Caki2 (cell line): ENCODE measurements around the gene GTF3C2. TPM values are rescaled to one million over a fixed set of nuclear protein-coding genes. Genes with fewer than 3 reads are reported as not detected.
"Not testable (repeated sequence)": the region's sequence is repeated elsewhere in the genome, so short reads cannot be mapped to it uniquely, and the experiment has no call there.

Experiments used
- DNase-seq: peaks from one replicate; pipeline ENCODE4 v3.0.0-alpha.2; 2015; ENCODE audit warnings: low read depth
- in situ Hi-C: cut with HindIII; loops from 2 replicates; pipeline ENCODE4 v1.10.0; 2016; ENCODE audit warnings: low sequenced_read_pairs, low pct_unique_long_range_greater_than_20kb, mixed read lengths
- total RNA-seq: library from RNA; depleted of rRNA; stranded (reverse); fragments of >200 nt; shearing (Covaris generic); gene quantifications from 2 replicates; pipeline ENCODE4 v1.2.3, GENCODE V29; 2014; ENCODE audit warnings: low replicate concordance

GTF3C2 gene
- total RNA-seq, 1 experiment from 2014 or later = 68.2 TPM

DNA sequence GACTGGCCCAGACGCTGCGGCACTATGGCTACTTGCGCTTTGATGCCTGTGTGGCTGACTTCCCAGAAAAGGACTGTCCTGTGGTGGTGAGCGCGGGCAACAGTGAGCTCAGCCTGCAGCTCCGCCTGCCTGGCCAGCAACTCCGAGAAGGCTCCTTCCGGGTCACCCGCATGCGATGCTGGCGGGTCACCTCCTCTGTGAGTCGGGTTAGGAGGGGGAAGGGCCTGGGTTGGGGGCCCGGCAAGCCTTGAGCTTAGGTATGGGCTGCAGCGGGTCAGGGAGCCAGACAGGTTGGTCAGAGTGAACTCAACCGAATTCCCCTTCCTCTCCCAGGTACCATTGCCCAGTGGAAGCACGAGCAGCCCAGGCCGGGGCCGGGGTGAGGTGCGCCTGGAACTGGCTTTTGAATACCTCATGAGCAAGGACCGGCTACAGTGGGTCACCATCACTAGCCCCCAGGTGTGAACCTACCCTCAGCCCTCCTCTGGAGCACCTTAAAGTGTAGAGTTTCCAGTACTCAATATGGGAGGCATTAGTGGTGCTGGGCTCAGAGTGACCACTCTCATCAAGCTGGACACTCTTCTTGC is 19.0 kb upstream of the GTF3C2 start:
- no peak for DNase-seq
- in situ Hi-C loops = no loop called here

DNA sequence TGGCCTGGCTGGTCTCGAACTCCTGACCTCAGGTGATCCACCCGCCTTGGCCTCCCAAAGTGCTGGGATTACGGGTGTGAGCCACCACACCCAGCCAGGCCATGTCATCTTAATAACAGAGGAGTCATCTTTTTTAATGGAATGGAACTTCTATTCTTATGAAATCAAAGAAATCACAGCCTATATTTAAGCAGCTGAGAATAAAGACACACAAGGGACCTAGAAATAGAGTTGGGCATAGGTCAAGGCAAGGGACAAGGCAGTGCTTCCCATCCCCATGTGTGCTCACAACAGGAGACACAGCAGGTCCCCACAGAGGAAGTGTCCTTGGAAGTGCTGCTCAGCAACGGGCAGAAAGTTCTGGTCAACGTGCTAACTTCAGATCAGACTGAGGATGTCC is 17.0 kb upstream of the GTF3C2 start:
- no peak for DNase-seq
- in situ Hi-C loops = no loop called here

DNA sequence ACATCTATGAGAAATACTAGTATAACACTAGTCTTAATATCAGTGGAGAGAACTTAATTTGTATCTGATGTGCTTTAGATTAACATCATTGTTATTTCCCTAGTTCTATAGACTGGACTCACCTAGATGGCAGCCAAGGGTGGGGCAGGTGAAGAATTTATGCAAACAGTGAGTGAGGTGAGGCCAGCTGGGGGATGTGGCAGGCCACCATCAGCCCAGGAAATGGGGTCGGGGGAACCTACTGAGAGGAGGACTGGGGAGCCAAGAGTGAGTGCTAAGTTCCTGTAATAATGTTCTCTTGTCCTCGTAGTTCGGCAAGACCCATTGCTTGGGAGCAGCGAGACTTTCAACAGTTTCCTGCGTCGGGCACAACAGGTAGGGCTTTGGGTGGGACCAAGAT is 16.4 kb upstream of the GTF3C2 start:
- in situ Hi-C loops = no loop called here
- no peak for DNase-seq

DNA sequence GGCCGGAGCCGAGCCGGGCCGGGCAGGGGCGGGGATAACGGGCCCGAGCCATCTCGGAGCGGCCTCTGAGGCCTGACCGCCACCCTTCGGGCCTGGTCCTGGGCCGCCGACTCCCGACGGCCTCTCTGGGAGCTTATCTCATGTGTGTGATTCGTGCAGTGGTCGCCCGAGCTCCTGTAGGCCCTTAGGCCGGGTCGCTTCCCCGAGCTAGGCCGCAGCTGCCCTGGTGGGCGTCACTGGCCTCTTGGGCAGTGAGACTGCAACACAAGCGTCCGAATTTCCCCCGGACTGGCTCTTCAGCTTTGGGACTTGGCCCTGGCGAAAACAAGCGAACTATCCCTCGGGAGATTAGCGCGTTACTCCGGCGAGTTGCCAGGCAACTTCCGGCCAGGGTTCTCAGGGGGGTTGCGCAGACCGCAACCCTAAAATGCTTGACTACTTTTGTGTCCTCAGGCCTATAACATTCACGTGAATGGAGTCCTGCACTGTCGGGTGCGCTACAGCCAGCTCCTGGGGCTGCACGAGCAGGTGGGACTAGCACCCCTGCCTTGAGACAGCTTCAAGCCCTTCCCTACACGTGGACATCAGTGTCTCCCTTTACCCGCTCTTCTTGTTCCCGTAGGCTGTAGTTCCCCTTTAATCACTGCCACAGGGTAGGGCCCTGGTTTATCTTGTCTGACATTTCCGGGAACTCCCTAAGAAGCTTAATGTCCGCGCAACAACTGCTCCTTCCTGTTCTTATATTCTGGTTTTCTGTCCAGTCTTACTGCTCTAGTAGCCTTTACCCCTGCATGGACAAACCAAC is 14.5 kb upstream of the GTF3C2 start:
- in situ Hi-C loops = no loop called here
- peak; percentile 40 for DNase-seq

DNA sequence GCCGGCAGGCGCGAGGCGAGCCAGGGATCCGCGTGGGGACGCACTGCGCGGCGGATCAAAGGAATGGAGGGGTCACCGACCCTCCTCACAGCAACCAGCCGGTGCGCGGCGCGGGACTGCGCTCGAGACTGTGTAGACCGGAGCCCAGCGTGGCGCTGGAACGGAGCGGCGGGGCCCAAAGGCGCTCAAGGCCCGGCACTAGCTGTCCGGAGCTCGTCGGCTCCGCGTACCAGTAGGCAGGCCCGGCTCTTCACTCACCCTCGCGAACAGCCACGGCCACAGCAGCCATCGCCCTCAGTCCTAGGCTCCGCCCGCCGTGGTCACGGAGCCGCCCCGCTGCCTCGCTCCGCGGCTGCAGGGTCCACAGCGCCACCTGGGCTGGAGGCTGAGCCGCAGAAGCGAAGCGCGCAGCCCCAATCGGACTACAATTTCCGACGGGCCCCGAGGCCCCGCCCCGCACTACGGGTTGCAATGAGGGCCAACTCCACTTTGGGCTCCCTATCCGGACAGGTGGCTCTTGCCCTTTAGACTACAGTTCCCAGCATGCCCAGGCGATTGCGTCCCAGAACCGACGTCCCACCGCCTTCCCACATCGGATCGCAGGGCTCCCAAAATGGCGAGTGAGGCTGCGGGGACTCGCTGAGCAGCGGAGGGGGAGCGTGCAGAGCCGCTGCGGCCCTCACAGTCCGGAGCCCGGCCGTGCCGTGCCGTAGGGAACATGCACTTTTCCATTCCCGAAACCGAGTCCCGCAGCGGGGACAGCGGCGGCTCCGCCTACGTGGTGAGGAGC is 13.7 kb upstream of the GTF3C2 start, which contains the start of the genes EIF2B4 and SNX17:
EIF2B4 (minus strand) TSS at position 313 of the 790 bp plus-strand sequence; CDS start at position 289, 24 bp downstream.
SNX17 (plus strand) TSS at position 591 of the 790 bp plus-strand sequence; CDS start at position 719, 128 bp downstream.
- peak; percentile 98 for DNase-seq
- in situ Hi-C loops = no loop called here

DNA sequence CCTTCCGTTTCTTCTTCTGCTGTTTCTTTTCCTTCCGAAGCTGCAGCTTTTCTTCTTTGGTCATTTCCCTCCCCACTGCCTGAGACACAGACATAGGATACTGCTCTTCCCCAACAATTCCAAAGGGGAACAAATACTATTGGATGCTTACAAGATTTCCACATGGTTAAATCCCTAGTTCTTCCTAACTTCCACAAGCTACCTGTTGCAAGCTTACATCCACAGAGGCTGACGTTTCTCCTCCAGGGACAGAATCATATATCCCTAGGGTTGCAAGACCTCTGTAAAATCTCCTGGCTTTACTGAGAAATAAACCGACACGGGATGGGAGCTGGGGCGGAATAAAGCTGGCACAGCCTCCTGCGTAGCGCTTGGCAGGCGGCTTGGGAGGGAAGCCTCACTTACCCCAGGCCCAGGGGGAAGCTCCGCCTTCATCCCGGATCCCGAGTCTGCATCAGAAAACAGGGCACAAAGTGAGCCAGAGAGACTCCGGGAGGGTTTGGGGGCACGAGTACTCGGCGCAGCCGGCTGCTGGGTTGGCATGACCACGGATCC is 13.0 kb upstream of the GTF3C2 start:
- DNase-seq = no peak
- in situ Hi-C loops = no loop called here

DNA sequence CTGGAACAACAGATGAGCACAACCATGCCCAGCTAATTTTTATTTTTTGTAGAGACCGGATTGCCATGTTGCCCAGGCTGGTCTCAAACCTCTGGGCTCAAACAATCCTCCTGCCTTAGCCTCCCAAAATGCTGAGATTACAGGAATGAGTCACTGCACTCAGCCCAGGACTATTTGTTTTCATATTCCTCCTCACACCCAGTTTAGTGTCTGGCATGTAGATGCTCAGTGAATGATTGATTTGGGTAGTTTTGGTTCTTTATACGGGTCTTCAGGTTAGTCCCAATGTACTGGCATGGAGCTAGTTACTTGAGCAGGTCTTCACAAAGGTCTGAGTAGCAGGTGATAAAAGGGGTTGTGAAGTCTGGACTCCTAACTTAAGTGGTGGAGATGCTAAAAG is 7.4 kb upstream of the GTF3C2 start:
- in situ Hi-C loops = no loop called here
- no peak for DNase-seq

DNA sequence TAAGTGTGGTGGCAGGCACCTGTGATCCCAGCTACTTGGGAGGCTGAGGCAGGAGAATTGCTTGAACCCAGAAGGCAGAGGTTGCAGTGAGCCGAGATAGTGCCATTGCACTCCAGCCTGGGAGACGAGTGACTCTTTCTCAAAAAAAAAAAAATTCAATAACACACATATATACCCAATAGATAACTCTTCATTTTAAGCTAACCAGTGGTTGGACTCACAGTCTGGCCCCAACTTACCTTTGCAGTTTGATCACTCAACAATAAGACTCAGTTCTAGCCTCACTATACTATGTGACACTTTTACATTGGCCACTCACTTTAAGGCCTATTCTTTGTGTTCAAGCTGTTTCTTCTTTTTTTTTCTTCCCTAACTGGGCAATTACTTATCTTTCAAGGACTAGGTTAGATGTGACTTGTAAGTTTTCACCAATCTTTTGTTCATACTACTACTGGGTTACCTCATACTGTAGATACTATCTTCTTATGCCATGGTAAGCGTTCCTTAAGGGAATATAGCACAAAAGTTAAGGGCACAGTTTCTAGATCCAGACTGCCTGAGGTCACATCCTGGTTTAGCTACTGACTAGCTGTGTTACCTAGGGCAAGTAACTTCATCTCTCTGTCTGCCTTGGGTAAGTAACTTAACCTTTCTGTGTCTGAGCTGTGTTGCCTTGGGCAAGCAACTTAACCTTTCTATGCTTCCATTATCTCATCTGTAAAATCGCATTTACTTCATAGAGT is 6.3 kb upstream of the GTF3C2 start:
- in situ Hi-C loops = no loop called here
- DNase-seq = no peak

DNA sequence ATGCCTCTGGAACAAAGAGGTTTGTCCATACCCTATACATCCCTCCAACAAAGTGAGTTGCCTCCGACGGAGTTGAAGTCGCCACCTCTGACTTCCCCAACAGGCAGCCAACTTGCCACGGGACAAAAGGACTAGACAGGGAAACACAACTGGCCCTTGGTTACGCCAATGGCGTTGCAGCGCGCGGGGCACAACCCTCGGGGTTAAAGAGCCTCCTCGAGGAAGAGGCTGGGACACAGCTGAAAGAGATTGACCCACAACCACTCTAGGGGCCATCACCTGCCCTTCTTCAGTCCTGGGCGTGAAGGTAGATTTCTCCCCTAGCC is 545 bp downstream of the GTF3C2 start:
- DNase-seq = no peak

DNA sequence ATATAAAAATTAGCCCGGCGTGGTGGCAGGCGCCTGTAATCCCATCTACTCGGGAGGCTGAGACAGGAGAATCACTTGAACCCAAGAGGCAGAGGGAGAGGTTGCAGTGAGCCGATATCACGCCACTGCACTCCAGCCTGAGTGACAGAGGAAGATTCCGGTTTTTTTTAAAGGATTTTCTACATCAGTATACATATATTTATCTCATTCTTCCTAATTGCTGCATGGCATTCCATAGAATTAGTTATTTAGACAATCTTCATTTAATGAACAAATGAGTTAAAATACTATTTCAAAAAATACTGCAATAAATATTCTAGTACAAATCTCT is 2.0 kb downstream of the GTF3C2 start:
- in situ Hi-C loops = no loop called here
- no peak for DNase-seq

More for the DNA sequence above, 545 bp downstream of the GTF3C2 start:
- in situ Hi-C loops = no loop called here

DNA sequence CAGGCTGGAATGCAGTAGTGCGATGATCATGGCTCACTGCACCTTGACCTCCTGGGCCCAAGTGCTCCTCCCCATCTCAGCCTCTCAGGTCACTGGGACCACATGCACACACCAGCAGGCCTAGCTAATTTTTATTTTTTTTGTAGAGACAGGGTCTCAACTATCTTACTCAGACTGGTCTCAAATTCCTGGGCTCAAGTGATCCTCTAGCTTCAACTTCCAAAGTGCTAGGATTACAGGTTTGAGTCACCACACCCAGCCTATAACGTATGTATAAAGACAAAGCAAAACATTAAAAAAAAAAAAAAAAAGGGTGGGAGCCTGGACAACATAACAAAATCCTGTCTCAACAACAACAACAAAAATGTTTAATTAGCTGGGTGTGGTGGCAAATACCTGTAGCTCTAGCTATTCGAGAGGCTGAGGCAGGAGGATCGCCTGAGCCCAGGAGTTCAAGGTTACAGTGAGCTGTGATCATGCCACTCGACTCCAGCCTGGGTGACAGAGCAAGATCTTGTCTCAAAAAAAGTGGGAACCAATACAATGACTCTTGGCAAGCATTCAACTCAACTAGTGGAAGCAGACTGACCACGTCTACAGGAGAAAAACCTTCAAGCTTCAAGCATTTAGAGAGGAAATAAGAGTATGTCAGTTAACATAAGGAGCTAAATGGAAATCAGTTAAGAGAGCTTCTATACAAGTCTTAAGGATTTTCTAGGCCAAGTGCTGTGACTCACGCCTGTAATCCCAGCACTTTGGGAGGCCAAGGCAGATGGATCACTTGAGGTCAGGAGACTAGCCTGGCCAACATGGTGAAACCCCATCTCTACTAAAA is 2.6 kb downstream of the GTF3C2 start:
- in situ Hi-C loops = no loop called here
- peak; percentile 91 for DNase-seq

DNA sequence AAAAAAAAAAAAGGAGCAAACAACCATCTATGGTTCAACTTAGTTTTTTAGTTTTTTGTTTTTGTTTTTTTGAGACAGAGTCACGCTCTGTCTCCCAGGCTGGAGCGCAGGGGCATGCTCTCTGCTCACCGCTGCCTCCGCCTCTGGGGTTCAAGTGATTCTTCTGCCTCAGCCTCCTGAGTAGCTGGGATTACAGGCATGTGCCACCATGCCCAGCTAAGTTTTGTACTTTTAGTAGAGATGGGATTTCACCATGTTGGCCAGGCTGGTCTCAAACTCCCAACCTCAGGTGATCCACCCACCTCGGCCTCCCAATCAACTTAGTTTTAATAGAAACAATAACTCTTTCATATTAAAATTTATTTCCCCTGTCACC is 3.2 kb downstream of the GTF3C2 start:
- DNase-seq, in situ Hi-C loops: not testable (repeated sequence)

DNA sequence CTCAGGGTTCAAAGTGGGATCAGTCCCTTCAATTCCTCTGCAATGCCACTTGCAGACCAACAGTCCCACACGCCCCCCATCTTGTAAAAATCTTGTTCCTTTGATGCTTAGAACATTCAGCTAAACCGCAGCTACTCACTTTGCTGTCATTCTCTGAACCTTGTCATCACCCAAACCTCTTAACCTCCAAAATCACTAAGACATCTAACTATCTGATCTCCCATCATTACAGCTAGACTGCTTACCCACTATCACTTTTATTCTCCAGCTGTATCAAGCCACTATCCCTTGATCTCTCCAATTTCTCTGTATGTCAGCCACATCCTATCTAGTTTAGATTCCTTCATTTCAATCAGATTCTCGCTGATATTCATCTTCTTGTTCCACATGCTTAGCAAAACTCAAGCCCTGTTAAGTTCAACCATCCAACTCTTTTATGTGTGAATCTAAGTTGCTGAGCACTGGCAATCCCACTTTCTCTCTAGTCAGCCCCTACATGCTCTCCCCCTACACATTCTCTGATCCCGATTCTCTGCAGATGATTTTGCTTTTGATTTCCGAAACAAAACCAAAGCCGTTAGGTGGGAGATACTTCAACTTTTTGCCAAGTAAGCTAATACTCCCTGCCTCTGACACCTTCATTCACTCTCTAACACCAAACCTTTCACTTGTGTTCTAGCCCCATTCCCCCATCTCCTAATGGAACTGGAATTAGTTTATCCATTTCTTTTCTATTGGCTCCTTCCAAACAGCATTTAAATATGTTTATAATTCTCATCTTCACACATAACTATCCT is 4.6 kb downstream of the GTF3C2 start:
- no peak for DNase-seq
- in situ Hi-C loops = no loop called here

DNA sequence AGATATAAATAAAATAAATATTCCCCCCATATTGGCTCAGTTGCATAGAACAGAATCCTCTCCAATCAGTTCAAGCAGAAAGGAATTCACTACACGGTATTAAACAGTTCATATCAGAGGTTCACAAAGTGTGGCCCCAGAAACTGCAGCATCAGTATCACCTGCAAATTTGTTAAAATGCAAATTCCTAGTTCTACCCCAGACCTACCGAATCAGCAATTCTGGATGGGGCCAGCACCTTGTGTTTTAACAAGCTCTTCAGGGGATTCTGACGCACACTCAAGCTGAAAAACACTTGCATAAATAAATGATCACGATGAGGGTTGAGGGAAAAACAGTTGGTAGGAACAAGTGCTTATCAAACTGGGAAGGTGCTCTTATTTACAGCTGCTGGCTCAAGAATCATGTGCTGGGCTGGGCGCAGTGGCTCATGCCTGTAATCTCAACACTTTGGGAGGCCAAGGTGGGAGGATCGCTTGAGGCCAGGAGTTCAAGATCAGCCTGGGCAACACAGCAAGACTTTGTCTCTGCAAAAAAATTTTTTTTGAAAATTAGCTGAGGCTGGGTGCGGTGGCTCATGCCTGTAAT is 6.4 kb downstream of the GTF3C2 start:
- DNase-seq = no peak
- in situ Hi-C loops = no loop called here

DNA sequence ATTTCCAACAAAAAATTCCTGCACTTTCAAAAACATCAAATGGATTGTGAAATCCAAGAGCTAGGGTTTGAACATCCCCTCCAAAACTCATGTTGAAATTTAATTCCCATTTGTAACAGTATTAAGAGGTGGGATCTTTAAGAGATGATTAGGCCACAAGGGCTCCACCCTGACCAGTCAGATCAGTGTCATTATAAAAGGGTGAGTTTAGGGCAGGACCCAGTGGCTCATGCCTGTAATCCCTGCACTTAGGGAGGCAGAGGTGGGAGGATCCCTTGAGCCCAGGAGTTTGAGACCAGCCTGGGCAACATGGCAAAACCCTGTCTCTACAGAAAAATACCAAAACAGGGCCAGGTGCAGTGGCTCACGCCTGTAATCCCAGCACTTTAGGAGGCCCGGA is 8.9 kb downstream of the GTF3C2 start:
- DNase-seq = no peak
- in situ Hi-C loops = no loop called here

DNA sequence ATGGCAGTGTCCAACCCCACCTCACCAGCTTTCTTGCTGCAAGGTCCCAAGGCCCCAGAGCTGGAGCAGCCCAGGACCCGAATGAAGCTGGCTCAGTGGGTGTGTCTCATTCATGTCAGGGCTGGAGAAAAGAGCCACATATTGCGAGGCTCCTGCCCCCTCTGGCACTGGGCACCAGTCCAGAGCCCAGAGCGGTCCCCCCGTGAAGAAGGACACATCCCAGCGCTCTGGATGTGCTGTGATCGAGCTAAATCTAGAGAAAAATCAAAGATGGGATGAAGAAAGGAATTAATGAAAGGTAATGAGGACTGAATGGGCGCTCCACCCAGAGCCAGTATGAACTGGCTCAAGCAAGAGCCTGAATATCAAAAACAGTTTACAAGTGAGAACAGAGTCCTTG is 20.4 kb downstream of the GTF3C2 start:
- DNase-seq = no peak
- in situ Hi-C loops = no loop called here

DNA sequence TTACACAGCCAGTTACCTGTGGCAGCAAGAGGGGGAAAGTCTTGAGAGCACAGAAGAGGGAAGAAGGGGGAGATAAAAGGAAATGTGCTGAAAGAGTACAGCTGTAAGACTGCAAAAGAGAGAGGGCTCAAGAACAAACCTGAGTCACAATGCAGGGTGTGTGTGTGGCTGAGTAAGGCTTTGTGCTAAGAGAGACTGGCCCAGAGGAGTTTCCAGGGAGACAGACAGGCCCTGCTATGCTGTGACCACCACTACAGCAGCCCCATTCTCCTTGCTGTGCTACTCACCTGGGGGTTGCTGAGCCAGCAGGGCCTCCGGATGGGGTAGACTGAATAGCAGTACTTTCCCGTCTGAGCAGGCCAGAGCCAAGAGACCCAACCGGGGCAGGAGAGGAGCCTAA is 21.3 kb downstream of the GTF3C2 start:
- DNase-seq = no peak
- in situ Hi-C loops = no loop called here
